SK-N-SH treated with all-trans-retinoic acid at 6 μM for 48 hours (cell line): ENCODE measurements around the gene SDC4.

Source experiments
- ATAC-seq: fragments of 200-7000 bp; cut with Tn5 transposase; 3 replicates; pipeline ENCODE4 v1.9.1; 2020; ENCODE audit warnings: mild to moderate bottlenecking, moderate library complexity
- ARNTL ChIP-seq: fragments of 450-650 bp; formaldehyde crosslinking; IDR thresholded peaks from 2 replicates; pipeline ENCODE4 v1.5.0; 2020; ENCODE audit warnings: low read depth, mild to moderate bottlenecking, moderate library complexity, borderline replicate concordance
- CSRNP3 ChIP-seq: fragments of 250-450 bp; sonication (Bioruptor Pico); IDR thresholded peaks from 2 replicates; pipeline ENCODE4 v1.5.1; 2021; ENCODE audit warnings: mild to moderate bottlenecking, moderate library complexity
- ESRRG ChIP-seq: fragments of 250-450 bp; sonication (Bioruptor Pico); IDR thresholded peaks from 2 replicates; pipeline ENCODE4 v1.6.1; 2021; ENCODE audit warnings: mild to moderate bottlenecking
- GLIS3 ChIP-seq: fragments of 250-450 bp; sonication (Bioruptor Pico); IDR thresholded peaks from 2 replicates; pipeline ENCODE4 v1.5.0; 2020; ENCODE audit warnings: mild to moderate bottlenecking, moderate library complexity
- ISL1 ChIP-seq: fragments of 250-450 bp; sonication (Bioruptor Pico); IDR thresholded peaks from 2 replicates; pipeline ENCODE4 v2.1.2; 2022; ENCODE audit warnings: mild to moderate bottlenecking, moderate library complexity
- OSR1 ChIP-seq: fragments of 250-450 bp; sonication (Bioruptor Pico); IDR thresholded peaks from 2 replicates; pipeline ENCODE4 v1.8.0; 2022; ENCODE audit warnings: moderate library complexity, mild to moderate bottlenecking, inconsistent platforms
- PATZ1 ChIP-seq: fragments of 250-450 bp; sonication (Bioruptor Pico); IDR thresholded peaks from 2 replicates; pipeline ENCODE4 v1.8.0; 2020; ENCODE audit warnings: mild to moderate bottlenecking, moderate library complexity, borderline replicate concordance
- RARB ChIP-seq: fragments of 250-450 bp; sonication (Bioruptor Pico); IDR thresholded peaks from 2 replicates; pipeline ENCODE4 v1.8.0; 2021; ENCODE audit warnings: mild to moderate bottlenecking, moderate library complexity
- SNAI2 ChIP-seq: fragments of 250-450 bp; sonication (Bioruptor Pico); IDR thresholded peaks from 2 replicates; pipeline ENCODE4 v1.5.0; 2020; ENCODE audit warnings: mild to moderate bottlenecking, moderate library complexity
- TCF4 ChIP-seq: fragments of 250-450 bp; sonication (Bioruptor Pico); IDR thresholded peaks from 2 replicates; pipeline ENCODE4 v1.8.0; 2021; ENCODE audit warnings: mild to moderate bottlenecking, moderate library complexity, borderline replicate concordance
- TOX ChIP-seq: fragments of 250-450 bp; sonication (Bioruptor Pico); IDR thresholded peaks from 2 replicates; pipeline ENCODE4 v1.8.0; 2021; ENCODE audit warnings: mild to moderate bottlenecking, moderate library complexity, borderline replicate concordance
- TSHZ2 ChIP-seq: fragments of 250-450 bp; sonication (Bioruptor Pico); IDR thresholded peaks from 2 replicates; pipeline ENCODE4 v1.5.0; 2020; ENCODE audit warnings: mild to moderate bottlenecking, moderate library complexity
- ZFP30 ChIP-seq: fragments of 450-650 bp; formaldehyde crosslinking; IDR thresholded peaks from 2 replicates; pipeline ENCODE4 v1.5.0; 2022; ENCODE audit warnings: mild to moderate bottlenecking, moderate library complexity
- ZNF565 ChIP-seq: fragments of 450-650 bp; formaldehyde crosslinking; conservative IDR thresholded peaks from 2 replicates; pipeline ENCODE4 v1.5.0; 2020; ENCODE audit warnings: low read depth, mild to moderate bottlenecking, moderate library complexity
- ZNF70 ChIP-seq: fragments of 450-650 bp; formaldehyde crosslinking; IDR thresholded peaks from 2 replicates; pipeline ENCODE4 v1.5.0; 2020; ENCODE audit warnings: mild to moderate bottlenecking, moderate library complexity
- TF ChIP-seq, protein P1 (sequence below): fragments of 250-450 bp; sonication (Bioruptor Pico); IDR thresholded peaks from 2 replicates; pipeline ENCODE4 v1.5.1; 2020; ENCODE audit warnings: low read depth, mild to moderate bottlenecking, moderate library complexity
- TF ChIP-seq, protein P2 (sequence below): fragments of 250-450 bp; sonication (Bioruptor Pico); IDR thresholded peaks from 2 replicates; pipeline ENCODE4 v1.8.0; 2021; ENCODE audit warnings: low read depth, mild to moderate bottlenecking, moderate library complexity, borderline replicate concordance

SDC4 gene

GRCh38 chr20:45374966-45375365 lies 26.7 kb upstream of the SDC4 start:
- no peak for ATAC-seq
- no peak for TF ChIP-seq ZFP30 (CRISPR knock-in tag)
- no peak for TF ChIP-seq OSR1 (CRISPR knock-in tag)
- no peak for TF ChIP-seq CSRNP3 (CRISPR knock-in tag)
- TF ChIP-seq, protein P1, sequence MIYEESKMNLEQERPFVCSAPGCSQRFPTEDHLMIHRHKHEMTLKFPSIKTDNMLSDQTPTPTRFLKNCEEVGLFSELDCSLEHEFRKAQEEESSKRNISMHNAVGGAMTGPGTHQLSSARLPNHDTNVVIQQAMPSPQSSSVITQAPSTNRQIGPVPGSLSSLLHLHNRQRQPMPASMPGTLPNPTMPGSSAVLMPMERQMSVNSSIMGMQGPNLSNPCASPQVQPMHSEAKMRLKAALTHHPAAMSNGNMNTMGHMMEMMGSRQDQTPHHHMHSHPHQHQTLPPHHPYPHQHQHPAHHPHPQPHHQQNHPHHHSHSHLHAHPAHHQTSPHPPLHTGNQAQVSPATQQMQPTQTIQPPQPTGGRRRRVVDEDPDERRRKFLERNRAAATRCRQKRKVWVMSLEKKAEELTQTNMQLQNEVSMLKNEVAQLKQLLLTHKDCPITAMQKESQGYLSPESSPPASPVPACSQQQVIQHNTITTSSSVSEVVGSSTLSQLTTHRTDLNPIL (CRISPR knock-in tag): no peak
- TF ChIP-seq ZNF70 (CRISPR knock-in tag): no peak
- no peak for TF ChIP-seq RARB (CRISPR knock-in tag)
- TF ChIP-seq ZNF565: no peak
- TF ChIP-seq, protein P2, sequence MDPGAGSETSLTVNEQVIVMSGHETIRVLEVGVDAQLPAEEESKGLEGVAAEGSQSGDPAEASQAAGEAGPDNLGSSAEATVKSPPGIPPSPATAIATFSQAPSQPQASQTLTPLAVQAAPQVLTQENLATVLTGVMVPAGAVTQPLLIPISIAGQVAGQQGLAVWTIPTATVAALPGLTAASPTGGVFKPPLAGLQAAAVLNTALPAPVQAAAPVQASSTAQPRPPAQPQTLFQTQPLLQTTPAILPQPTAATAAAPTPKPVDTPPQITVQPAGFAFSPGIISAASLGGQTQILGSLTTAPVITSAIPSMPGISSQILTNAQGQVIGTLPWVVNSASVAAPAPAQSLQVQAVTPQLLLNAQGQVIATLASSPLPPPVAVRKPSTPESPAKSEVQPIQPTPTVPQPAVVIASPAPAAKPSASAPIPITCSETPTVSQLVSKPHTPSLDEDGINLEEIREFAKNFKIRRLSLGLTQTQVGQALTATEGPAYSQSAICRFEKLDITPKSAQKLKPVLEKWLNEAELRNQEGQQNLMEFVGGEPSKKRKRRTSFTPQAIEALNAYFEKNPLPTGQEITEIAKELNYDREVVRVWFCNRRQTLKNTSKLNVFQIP (CRISPR knock-in tag): no peak
- no peak for TF ChIP-seq TSHZ2
- no peak for TF ChIP-seq TOX (CRISPR knock-in tag)
- TF ChIP-seq ISL1 (CRISPR knock-in tag): no peak
- TF ChIP-seq PATZ1: no peak
- TF ChIP-seq ARNTL (CRISPR knock-in tag): no peak
- no peak for TF ChIP-seq GLIS3

DNA sequence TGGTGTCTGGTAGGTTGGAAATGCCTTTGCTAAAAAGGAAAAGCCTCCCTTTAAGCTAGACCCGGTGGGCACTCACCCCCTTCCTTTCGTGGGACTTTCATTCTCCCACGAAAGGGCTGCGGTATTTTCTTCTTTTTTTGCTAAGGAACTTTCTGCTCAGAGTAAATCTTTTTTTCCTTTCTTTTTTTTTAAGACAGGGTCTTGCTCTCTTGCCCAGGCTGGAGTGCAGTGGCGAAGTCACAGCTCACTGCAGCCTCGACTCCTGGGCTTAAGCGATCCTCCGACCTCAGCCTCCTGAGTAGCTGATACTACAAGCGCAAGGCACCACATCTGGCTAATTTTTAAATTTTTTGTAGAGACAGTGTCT lies 25.9 kb upstream of the SDC4 start:
- no peak for TF ChIP-seq OSR1 (CRISPR knock-in tag)
- TF ChIP-seq RARB (CRISPR knock-in tag): no peak
- TF ChIP-seq, protein P1 (CRISPR knock-in tag): no peak
- no peak for TF ChIP-seq TCF4
- TF ChIP-seq PATZ1: no peak
- no peak for TF ChIP-seq TOX (CRISPR knock-in tag)
- no peak for TF ChIP-seq ESRRG (CRISPR knock-in tag)
- no peak for TF ChIP-seq SNAI2
- no peak for TF ChIP-seq GLIS3
- TF ChIP-seq ZNF565: no peak
- no peak for ATAC-seq
